ENCODE results near the gene ZDHHC9. TPM values are rescaled to one million over a fixed set of nuclear protein-coding genes. Genes with fewer than 3 reads are reported as not detected.

The ZDHHC9 gene
- polyA plus RNA-seq, 4 donors = 17.2 to 71.0 (median 23.4) TPM

DNA sequence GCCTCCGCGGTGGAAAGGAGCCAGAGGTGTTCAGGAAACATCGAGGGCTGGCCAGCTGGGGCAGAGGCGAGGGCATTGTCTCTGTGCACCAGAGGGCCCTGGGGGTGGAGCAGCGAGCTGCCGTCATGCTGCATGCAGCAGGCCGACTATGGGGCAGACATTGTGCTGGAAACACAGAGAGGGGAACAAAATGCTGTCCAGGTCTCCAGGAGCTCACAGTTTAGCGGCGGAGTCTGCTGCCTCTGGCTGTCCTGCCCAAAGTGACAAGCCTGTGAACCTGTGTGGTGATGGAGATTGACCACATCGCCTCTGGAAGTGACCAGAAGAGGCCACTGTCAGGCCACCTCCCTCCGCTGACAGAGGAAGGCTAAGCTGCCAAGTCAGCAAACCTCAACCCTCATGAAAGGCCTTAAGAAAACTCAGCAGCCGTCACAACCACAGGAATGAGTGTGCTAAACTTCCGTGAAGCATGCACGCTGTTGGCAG, 84.1 kb downstream of the ZDHHC9 start:
- Histone ChIP-seq H3K4me1 (ENCODE audit: control insufficient read depth in 3 of 3, insufficient read depth in 2 of 3, low read depth in 1 of 3, low read length in 2 of 3) (no peaks in the 10 kb centered on the region), H3K36me3 (ENCODE audit: control insufficient read depth in 3 of 3, insufficient read depth in 2 of 3, low read depth in 1 of 3, low read length in 3 of 3) (peaks cover 0 to 70% (median 2%) of the 10 kb centered on the region in 3 donors), H3K4me3 (ENCODE audit: low read depth in 1 of 3, low read length in 3 of 3) (no peak overlapping the region), H3K27ac (ENCODE audit: low read depth in 1 of 3, low read length in 2 of 3) (peak overlapping the region in 1 of 3 donors; percentile 43), H3K27me3 (ENCODE audit: control insufficient read depth in 3 of 3, insufficient read depth in 3 of 3, low read length in 3 of 3) (no peaks in the 10 kb centered on the region), H3K9me3 (ENCODE audit: control insufficient read depth in 2 of 2, insufficient read depth in 1 of 2, low read depth in 1 of 2, low read length in 1 of 2) (no peaks in the 10 kb centered on the region)
- DNase-seq (peak in 1 of 2 donors; percentile 43), FAIRE-seq (no peak)
- 54 to 67% (median 57%) methylated on average over 14 of the region's 14 CpGs for WGBS, 3 donors

GRCh38 chrX:129755779-129756650, 87.7 kb downstream of the ZDHHC9 start:
- Histone ChIP-seq H3K27ac (ENCODE audit: low read depth in 1 of 3, low read length in 2 of 3) (no peak overlapping the region), H3K36me3 (ENCODE audit: control insufficient read depth in 3 of 3, insufficient read depth in 2 of 3, low read depth in 1 of 3, low read length in 3 of 3) (peaks cover 0 to 74% (median 2%) of the 10 kb centered on the region in 3 donors), H3K27me3 (ENCODE audit: control insufficient read depth in 3 of 3, insufficient read depth in 3 of 3, low read length in 3 of 3) (no peaks in the 10 kb centered on the region), H3K4me3 (ENCODE audit: low read depth in 1 of 3, low read length in 3 of 3) (no peak overlapping the region), H3K9me3 (ENCODE audit: control insufficient read depth in 2 of 2, insufficient read depth in 1 of 2, low read depth in 1 of 2, low read length in 1 of 2) (no peaks in the 10 kb centered on the region), H3K4me1 (ENCODE audit: control insufficient read depth in 3 of 3, insufficient read depth in 2 of 3, low read depth in 1 of 3, low read length in 2 of 3) (no peaks in the 10 kb centered on the region)
- DNase-seq = no peak
- no peak for FAIRE-seq
- 75 to 78% (median 77%) methylated on average over 13 to 18 of the region's 18 CpGs for WGBS, 3 donors

DNA sequence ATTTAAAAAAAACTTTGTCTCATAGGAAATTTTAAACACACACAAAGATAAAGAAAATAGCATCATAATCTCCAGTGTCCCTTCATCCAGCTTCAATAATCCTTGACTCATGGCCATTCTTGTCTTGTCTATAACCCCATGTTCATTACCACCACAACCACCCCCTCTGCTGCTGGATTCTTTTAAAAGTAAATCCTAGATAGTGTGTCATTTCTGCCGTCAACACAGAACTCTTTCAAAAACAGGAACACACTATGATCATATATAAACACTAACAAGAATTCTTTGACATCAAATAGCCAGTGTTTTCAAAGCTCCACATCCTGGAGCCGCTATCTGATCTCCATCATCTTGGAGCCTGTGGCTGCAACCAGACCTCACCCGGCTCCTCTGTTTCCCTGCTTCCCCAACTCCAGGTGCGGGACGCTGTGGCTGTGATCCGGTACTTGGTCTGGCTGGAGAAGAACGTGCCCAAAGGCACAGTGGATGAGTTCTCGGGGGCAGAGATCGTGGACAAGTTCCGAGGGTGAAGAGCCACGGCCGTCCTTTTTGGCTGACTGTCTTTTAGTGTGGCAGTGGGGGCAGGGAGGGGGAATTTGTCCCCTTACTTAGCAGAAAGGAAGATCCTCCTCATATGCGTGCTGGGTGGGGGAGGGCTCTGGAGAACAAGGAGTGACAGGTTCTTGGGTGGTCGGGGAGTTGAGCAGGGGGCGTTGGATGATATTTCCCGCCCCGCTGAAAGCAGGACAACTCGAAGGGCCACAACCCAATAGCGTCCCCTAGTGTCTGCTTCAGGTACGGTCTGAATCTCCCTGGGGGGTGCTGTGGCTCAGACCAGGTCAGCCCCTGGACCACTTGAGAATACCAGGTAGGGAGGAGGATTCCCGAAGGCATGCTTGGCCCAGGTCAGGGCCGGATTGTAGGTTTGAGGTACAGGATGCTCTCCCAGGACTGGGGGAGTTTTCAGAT, 89.3 kb downstream of the ZDHHC9 start:
- 49 to 80% (median 72%) methylated on average over 20 to 22 of the region's 22 CpGs for WGBS, 3 donors
- no peak for FAIRE-seq
- Histone ChIP-seq H3K27me3 (ENCODE audit: control insufficient read depth in 3 of 3, insufficient read depth in 3 of 3, low read length in 3 of 3) (no peaks in the 10 kb centered on the region), H3K4me1 (ENCODE audit: control insufficient read depth in 3 of 3, insufficient read depth in 2 of 3, low read depth in 1 of 3, low read length in 2 of 3) (no peaks in the 10 kb centered on the region), H3K36me3 (ENCODE audit: control insufficient read depth in 3 of 3, insufficient read depth in 2 of 3, low read depth in 1 of 3, low read length in 3 of 3) (peaks cover 0 to 66% (median 2%) of the 10 kb centered on the region in 3 donors), H3K4me3 (ENCODE audit: low read depth in 1 of 3, low read length in 3 of 3) (no peak overlapping the region), H3K27ac (ENCODE audit: low read depth in 1 of 3, low read length in 2 of 3) (no peak overlapping the region), H3K9me3 (ENCODE audit: control insufficient read depth in 2 of 2, insufficient read depth in 1 of 2, low read depth in 1 of 2, low read length in 1 of 2) (no peaks in the 10 kb centered on the region)
- no peak for DNase-seq

Other genes starting within 250 kb of the ZDHHC9 start
- gene APLN, start 188.9 kb downstream of the ZDHHC9 start, polyA plus RNA-seq = 1 to 10 TPM in 2 of 4 donors, under 1 TPM in 1, not detected in 1; 0.27 to 1.5 (median 1.2) TPM
- gene XPNPEP2, start 104.9 kb downstream of the ZDHHC9 start, polyA plus RNA-seq = 100 to 1,000 TPM in 1 of 4 donors, 10 to 100 TPM in 3; 27.0 to 744 (median 53.7) TPM
- gene SASH3, start 63.9 kb downstream of the ZDHHC9 start, polyA plus RNA-seq = 10 to 100 TPM in 1 of 4 donors, 1 to 10 TPM in 3; 3.8 to 11.1 (median 7.8) TPM
- gene UTP14A, start 62.3 kb upstream of the ZDHHC9 start, polyA plus RNA-seq = 10 to 100 TPM in 2 of 4 donors, 1 to 10 TPM in 2; 4.7 to 18.5 (median 11.0) TPM
- 10 to 100 TPM in 1 of 4 donors, 1 to 10 TPM in 3; 1.8 to 22.5 (median 3.2) TPM for gene BCORL1, start 138.7 kb upstream of the ZDHHC9 start, polyA plus RNA-seq

All from small intestine (tissue), 7 donors.